Mesenchymal stem cell (in vitro differentiated cells and primary cell): ENCODE measurements around the gene PRKCG.
"Not testable (repeated sequence)": the region's sequence is repeated elsewhere in the genome, so short reads cannot be mapped to it uniquely, and the experiment has no call there.

Experiments used
- DNase-seq: peaks from one replicate; pipeline ENCODE4 v3.0.0-alpha.2; 2013
- H2AFZ ChIP-seq: one replicate; pipeline ENCODE4 v1.6.1; 2013; ENCODE audit warnings: low read depth, mild to moderate bottlenecking, control low read depth, inconsistent platforms, low read length, moderate library complexity
- H2AK5ac ChIP-seq: 2 replicates; pipeline ENCODE4 v1.6.1; 2013; ENCODE audit warnings: low read length, moderate library complexity, mild to moderate bottlenecking, inconsistent platforms; ENCODE audit not compliant: severe bottlenecking
- H2BK120ac ChIP-seq: one replicate; pipeline ENCODE4 v1.6.1; 2013; ENCODE audit warnings: low read depth, mild to moderate bottlenecking, inconsistent platforms, low read length, moderate library complexity
- H2BK12ac ChIP-seq, 2 experiments: one replicate each; pipeline ENCODE4 v1.6.1; 2013; ENCODE audit warnings: inconsistent platforms in 2 of 2, low read length in 2 of 2, mild to moderate bottlenecking in 2 of 2, moderate library complexity in 2 of 2, control low read depth in 1 of 2
- H2BK15ac ChIP-seq: one replicate; pipeline ENCODE4 v1.6.1; 2013; ENCODE audit warnings: mild to moderate bottlenecking, low read depth, inconsistent platforms; ENCODE audit not compliant: poor library complexity, severe bottlenecking
- H2BK5ac ChIP-seq: 2 replicates; pipeline ENCODE4 v1.6.1; 2013; ENCODE audit warnings: low read depth, mild to moderate bottlenecking, low read length, control low read depth, inconsistent platforms; ENCODE audit not compliant: poor library complexity, severe bottlenecking
- H3K14ac ChIP-seq, 2 experiments: one replicate each; pipeline ENCODE4 v1.6.1; 2013; ENCODE audit warnings: inconsistent platforms in 2 of 2, low read length in 2 of 2, control low read depth in 1 of 2, mild to moderate bottlenecking in 1 of 2, moderate library complexity in 1 of 2
- H3K18ac ChIP-seq, 2 experiments: one replicate each; pipeline ENCODE4 v1.6.1; 2013; ENCODE audit warnings: inconsistent platforms in 2 of 2, low read length in 2 of 2, control low read depth in 1 of 2, low read depth in 1 of 2, mild to moderate bottlenecking in 1 of 2
- H3K23ac ChIP-seq, 2 experiments: one replicate each; pipeline ENCODE4 v1.6.1; 2013; ENCODE audit warnings: inconsistent platforms in 2 of 2, low read length in 2 of 2, mild to moderate bottlenecking in 2 of 2, moderate library complexity in 2 of 2, control low read depth in 1 of 2
- H3K27ac ChIP-seq: 2 replicates; pipeline ENCODE4 v1.5.1; 2013; ENCODE audit warnings: mild to moderate bottlenecking, moderate library complexity, low read length, control low read depth, inconsistent platforms; ENCODE audit not compliant: poor library complexity, severe bottlenecking
- H3K27me3 ChIP-seq, 2 experiments: 2 replicates each; pipeline versions ENCODE4 v1.6.1 to v1.7.0; 2013; ENCODE audit warnings: low read length in 2 of 2, mild to moderate bottlenecking in 2 of 2, moderate library complexity in 2 of 2, control low read depth in 1 of 2, inconsistent platforms in 1 of 2; ENCODE audit not compliant: control insufficient read depth in 1 of 2, insufficient read depth in 1 of 2
- H3K36me3 ChIP-seq, 2 experiments: 2 replicates each; pipeline versions ENCODE4 v1.6.1 to v1.7.0; 2013; ENCODE audit warnings: low read length in 2 of 2, control low read depth in 1 of 2, inconsistent platforms in 1 of 2, low read depth in 1 of 2, mild to moderate bottlenecking in 1 of 2; ENCODE audit not compliant: insufficient read depth in 2 of 2, control insufficient read depth in 1 of 2
- H3K4ac ChIP-seq, 2 experiments: one replicate each; pipeline ENCODE4 v1.6.1; 2013; ENCODE audit warnings: inconsistent platforms in 2 of 2, low read length in 2 of 2, mild to moderate bottlenecking in 2 of 2, moderate library complexity in 2 of 2, control low read depth in 1 of 2, low read depth in 1 of 2
- H3K4me1 ChIP-seq: 2 replicates; pipeline ENCODE4 v1.6.1; 2013; ENCODE audit warnings: low read depth, low read length, control low read depth; ENCODE audit not compliant: control insufficient read depth, insufficient read depth
- H3K4me2 ChIP-seq: 2 replicates; pipeline ENCODE4 v1.6.1; 2013; ENCODE audit warnings: low read length, mild to moderate bottlenecking, inconsistent platforms; ENCODE audit not compliant: poor library complexity, severe bottlenecking
- H3K4me3 ChIP-seq, 2 experiments: 2 replicates each; pipeline versions ENCODE4 v1.5.1 to v1.7.0; 2013; ENCODE audit warnings: low read length in 2 of 2, mild to moderate bottlenecking in 2 of 2, control low read depth in 1 of 2, low read depth in 1 of 2; ENCODE audit not compliant: insufficient read depth in 1 of 2
- H3K79me1 ChIP-seq: replicated peaks from 2 replicates; pipeline ENCODE4 v1.6.1; 2013; ENCODE audit warnings: mild to moderate bottlenecking, control low read depth, low read length, inconsistent platforms; ENCODE audit not compliant: poor library complexity, severe bottlenecking
- H3K9ac ChIP-seq: 2 replicates; pipeline ENCODE4 v1.7.0; 2013; ENCODE audit warnings: mild to moderate bottlenecking, low read length, moderate library complexity
- H3K9me3 ChIP-seq: 2 replicates; pipeline ENCODE4 v1.7.0; 2013; ENCODE audit warnings: mild to moderate bottlenecking, low read length; ENCODE audit not compliant: control insufficient read depth
- H4K8ac ChIP-seq: one replicate; pipeline ENCODE4 v1.6.1; 2013; ENCODE audit warnings: inconsistent platforms, mild to moderate bottlenecking, low read length, moderate library complexity
- H4K91ac ChIP-seq: one replicate; pipeline ENCODE4 v1.6.1; 2013; ENCODE audit warnings: mild to moderate bottlenecking, low read length, inconsistent platforms
- WGBS: methylation state at CpG from one replicate; pipeline ENCODE4 v1.1.7; 2013; ENCODE audit warnings: mixed read lengths; 5-methylcytosine and 5-hydroxymethylcytosine counted together

Gene PRKCG

DNA sequence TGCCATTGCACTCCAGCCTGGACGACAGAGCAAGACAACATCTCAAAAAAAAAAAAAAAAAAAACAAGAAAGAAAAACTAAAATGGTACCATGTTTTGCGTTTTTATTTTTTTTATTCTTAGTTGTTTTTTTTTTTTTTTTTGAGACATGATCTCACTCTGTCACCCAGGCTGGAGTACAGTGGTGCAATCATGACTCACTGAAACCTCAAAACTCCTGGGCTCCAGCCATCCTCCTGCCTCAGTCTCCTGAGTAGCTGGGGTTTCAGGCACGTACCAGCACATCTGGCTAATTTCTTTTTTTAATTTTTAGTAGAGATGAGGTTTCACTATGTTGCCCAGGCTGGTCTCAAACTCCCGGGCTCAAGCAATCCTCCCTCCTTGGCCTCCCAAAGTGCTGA is 41.1 kb upstream of the PRKCG start:
- H3K4ac ChIP-seq, H3K27ac ChIP-seq, H3K27me3 ChIP-seq, H3K18ac ChIP-seq, H3K36me3 ChIP-seq, H3K79me1 ChIP-seq, H2BK5ac ChIP-seq, H3K4me3 ChIP-seq, H2AFZ ChIP-seq, H2BK120ac ChIP-seq, H3K4me1 ChIP-seq, H3K23ac ChIP-seq, H2AK5ac ChIP-seq, H4K8ac ChIP-seq, H3K9me3 ChIP-seq, H3K4me2 ChIP-seq, H2BK12ac ChIP-seq, H3K14ac ChIP-seq, H2BK15ac ChIP-seq, H4K91ac ChIP-seq: not testable (repeated sequence)
- 94% methylated on average over 1 of the region's 4 CpGs for WGBS
- peak; percentile 70 for DNase-seq
- H3K9ac ChIP-seq = peak overlapping the region; percentile 23

DNA sequence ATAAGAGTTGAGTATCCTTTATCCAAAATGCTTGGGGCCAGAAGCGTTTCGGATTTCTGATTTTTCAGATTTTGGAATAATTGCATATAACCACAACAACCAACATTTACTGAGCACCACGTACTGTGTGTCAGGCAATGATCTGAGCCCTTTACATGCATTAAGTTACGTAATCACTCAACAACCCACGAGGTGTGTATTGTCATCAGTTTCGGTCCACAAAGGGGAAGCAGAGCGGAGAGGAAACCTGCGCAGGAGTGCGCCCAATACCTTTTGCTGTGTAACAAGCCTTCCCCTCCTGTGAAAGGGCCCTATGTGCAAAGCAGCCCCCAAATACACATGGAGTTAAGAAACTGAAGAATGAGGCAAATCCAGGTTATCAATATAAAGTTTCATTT is 37.1 kb upstream of the PRKCG start:
- Histone ChIP-seq H3K27ac (no peak overlapping the region), H2BK12ac (no peak overlapping the region), H2BK120ac (no peak overlapping the region), H3K79me1 (no peaks in the 10 kb centered on the region), H3K9ac (no peak overlapping the region), H3K4me1 (no peaks in the 10 kb centered on the region), H3K4me2 (no peak overlapping the region), H4K91ac (no peak overlapping the region), H3K36me3 (no peaks in the 10 kb centered on the region), H3K23ac (no peak overlapping the region), H3K14ac (no peak overlapping the region), H3K4ac (no peak overlapping the region), H2BK15ac (no peak overlapping the region), H3K18ac (no peak overlapping the region), H3K27me3 (no peaks in the 10 kb centered on the region), H3K4me3 (no peak overlapping the region), H2AFZ (no peak overlapping the region), H3K9me3 (no peaks in the 10 kb centered on the region), H2AK5ac (no peak overlapping the region), H4K8ac (no peak overlapping the region), H2BK5ac (no peak overlapping the region)
- DNase-seq = no peak
- 95% methylated on average over 8 of the region's 9 CpGs for whole genome bisulfite sequencing

- no peak overlapping the region for H2AFZ ChIP-seq
- no peak overlapping the region for H3K18ac ChIP-seq
- H2BK12ac ChIP-seq = no peak overlapping the region
- no peak overlapping the region for H3K9ac ChIP-seq
- H3K23ac ChIP-seq = no peak overlapping the region
- H3K4me2 ChIP-seq = no peak overlapping the region
- no peak overlapping the region for H3K14ac ChIP-seq
- no peaks in the 10 kb centered on the region for H3K9me3 ChIP-seq
- H3K4me1 ChIP-seq = no peaks in the 10 kb centered on the region
- H4K8ac ChIP-seq = no peak overlapping the region
- no peak overlapping the region for H3K4me3 ChIP-seq
- WGBS = 84% methylated on average over 7 of the region's 8 CpGs
- no peak overlapping the region for H2AK5ac ChIP-seq
- no peaks in the 10 kb centered on the region for H3K36me3 ChIP-seq
- H3K27ac ChIP-seq = no peak overlapping the region
- no peak overlapping the region for H2BK15ac ChIP-seq
- H3K79me1 ChIP-seq = no peaks in the 10 kb centered on the region
- H4K91ac ChIP-seq = no peak overlapping the region
- no peaks in the 10 kb centered on the region for H3K27me3 ChIP-seq
- no peak overlapping the region for H2BK120ac ChIP-seq
- no peak for DNase-seq
- H2BK5ac ChIP-seq = no peak overlapping the region
- H3K4ac ChIP-seq = no peak overlapping the region
Measured at GRCh38 chr19:53847555-53847954, 34.4 kb upstream of the PRKCG start.

DNA sequence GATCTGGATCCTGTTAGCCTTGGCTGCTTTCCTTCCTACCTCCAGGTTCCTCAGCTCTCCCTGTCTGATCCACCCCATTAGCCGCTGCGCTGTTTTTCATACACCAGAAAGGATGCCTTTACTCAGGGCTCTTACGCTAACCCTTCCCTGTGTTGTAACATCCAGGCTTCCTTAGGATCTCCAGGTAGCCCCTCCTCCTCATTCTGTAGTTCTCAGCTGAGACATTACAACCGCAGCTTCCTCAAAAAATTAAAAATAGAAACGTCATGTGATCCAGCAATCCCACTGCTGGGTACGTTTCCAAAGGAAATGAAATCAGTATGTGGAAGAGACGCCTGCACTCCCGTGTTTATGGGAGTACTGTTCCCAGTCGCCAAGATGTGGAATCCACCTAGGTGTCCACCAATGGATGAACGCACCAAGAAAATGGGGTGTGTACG is 32.7 kb upstream of the PRKCG start:
- DNase-seq = peak; percentile 47
- Histone ChIP-seq H3K4ac (no peak overlapping the region), H3K27me3 (no peaks in the 10 kb centered on the region), H2BK5ac (no peak overlapping the region), H2BK120ac (no peak overlapping the region), H4K8ac (no peak overlapping the region), H2AK5ac (no peak overlapping the region), H3K18ac (no peak overlapping the region), H3K14ac (peak overlapping the region in 1 of 2 experiments; percentile 15), H2BK15ac (no peak overlapping the region), H3K23ac (no peak overlapping the region), H3K9me3 (no peaks in the 10 kb centered on the region), H3K4me1 (no peaks in the 10 kb centered on the region), H3K27ac (no peak overlapping the region), H2AFZ (no peak overlapping the region), H2BK12ac (no peak overlapping the region), H3K79me1 (no peaks in the 10 kb centered on the region), H3K4me3 (peak overlapping the region in 1 of 2 experiments; percentile 63), H3K36me3 (no peaks in the 10 kb centered on the region), H4K91ac (peak overlapping the region; percentile 61), H3K4me2 (no peak overlapping the region), H3K9ac (peak overlapping the region; percentile 84)
- 74% methylated on average over 11 of the region's 11 CpGs for WGBS
